HCT116 (cell line): Measurements from ENCODE around the gene MDM2.

ENCODE experiments used
- CEBPB ChIP-seq: IDR thresholded peaks from 2 replicates; pipeline ENCODE4 v1.6.1; 2012; ENCODE audit warnings: low read depth
- CTCF ChIP-seq, 3 experiments: fragments of 200-600 bp in 1 of 3; sonication (generic) in 1 of 3; IDR thresholded peaks in 2 of 3; conservative IDR thresholded peaks in 1 of 3; 2 replicates each; pipeline ENCODE4 v1.5.1; 2012 to 2017; ENCODE audit warnings: low read depth in 2 of 3, low read length in 2 of 3, antibody characterized with exemption in 1 of 3, borderline replicate concordance in 1 of 3, control low read depth in 1 of 3, mild to moderate bottlenecking in 1 of 3, mixed read lengths in 1 of 3, mixed run types in 1 of 3, moderate library complexity in 1 of 3; ENCODE audit not compliant: insufficient read depth in 1 of 3
- EGR1 ChIP-seq: IDR thresholded peaks from 2 replicates; pipeline ENCODE4 v1.6.1; 2012; ENCODE audit warnings: low read depth
- EZH2 ChIP-seq: fragments of 200-600 bp; sonication (generic); IDR thresholded peaks from 2 replicates; pipeline ENCODE4 v1.6.1; 2017; ENCODE audit warnings: antibody characterized with exemption, mixed run types
- EZH2phosphoT487 ChIP-seq: fragments of 200-600 bp; IDR thresholded peaks from 2 replicates; pipeline ENCODE4 v1.6.1; 2018; ENCODE audit warnings: antibody characterized with exemption, borderline replicate concordance
- FOSL1 ChIP-seq: IDR thresholded peaks from 2 replicates; pipeline ENCODE4 v1.6.1; 2012; ENCODE audit warnings: low read depth
- MAX ChIP-seq: IDR thresholded peaks from 2 replicates; pipeline ENCODE4 v1.6.1; 2012
- POLR2A ChIP-seq: IDR thresholded peaks from 2 replicates; pipeline ENCODE4 v1.7.0; 2011; ENCODE audit warnings: borderline replicate concordance; ENCODE audit not compliant: insufficient read depth, insufficient read length; ENCODE audit errors: extremely low read depth
- POLR2AphosphoS5 ChIP-seq: IDR thresholded peaks from 2 replicates; pipeline ENCODE4 v1.6.1; 2011; ENCODE audit warnings: mild to moderate bottlenecking, low read depth, low read length, moderate library complexity
- ZFX ChIP-seq: fragments of 450-650 bp; IDR thresholded peaks from 2 replicates; pipeline ENCODE4 v1.6.1; 2017

- TF ChIP-seq POLR2AphosphoS5 (no peak), MAX (no peak), POLR2A (no peak), ZFX (no peak), EZH2phosphoT487 (no peak), CTCF (IDR thresholded peaks at IDR 0.05 in 2 of 3, conservative IDR thresholded peaks at IDR 0.05 in 1 of 3; ENCODE audit: borderline replicate concordance in 1 of 3, insufficient read depth in 1 of 3, low read depth in 2 of 3, low read length in 2 of 3) (no peak), FOSL1 (no peak), EZH2 (no peak), CEBPB (no peak), EGR1 (no peak)
These were observed 38.0 kb upstream of the MDM2 start for GRCh38 chr12:68769941-68770340.
